Measurements from ENCODE around the gene MEG3.
"Not testable (repeated sequence)": the region's sequence is repeated elsewhere in the genome, so short reads cannot be mapped to it uniquely, and the experiment has no call there.

Gene MEG3

GRCh38 chr14:100787659-100788058 is 38.3 kb upstream of the MEG3 start:
- no peak for DNase-seq (ENCODE audit: low read depth)
- H3K4me3 ChIP-seq (ENCODE audit: low read depth, low read length) = no peak overlapping the region

GRCh38 chr14:100788517-100788916 is 37.4 kb upstream of the MEG3 start:
- no peak overlapping the region for H3K4me3 ChIP-seq (ENCODE audit: low read depth, low read length)
- DNase-seq (ENCODE audit: low read depth) = no peak

DNA sequence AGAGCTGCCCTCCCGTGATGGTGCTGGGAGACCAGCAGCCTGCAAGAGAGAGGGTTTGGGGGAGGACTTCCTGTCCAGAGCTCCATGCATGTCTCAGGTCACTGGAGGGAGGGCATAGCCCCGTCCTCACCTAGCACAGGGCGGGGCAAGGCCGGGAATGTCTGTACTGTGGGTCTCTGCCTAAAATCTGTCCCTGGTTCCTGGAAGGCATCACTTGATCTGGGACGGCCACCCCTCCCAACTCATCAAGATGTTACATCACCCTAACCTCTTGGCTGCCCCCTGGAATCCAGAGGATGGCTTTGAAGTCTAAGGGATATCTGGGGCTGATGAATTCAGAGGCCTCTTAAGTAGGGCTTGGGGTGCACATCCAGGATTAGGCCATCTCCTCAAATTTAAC is 37.0 kb upstream of the MEG3 start:
- no peak for DNase-seq (ENCODE audit: low read depth)
- H3K4me3 ChIP-seq (ENCODE audit: low read depth, low read length) = no peak overlapping the region

DNA sequence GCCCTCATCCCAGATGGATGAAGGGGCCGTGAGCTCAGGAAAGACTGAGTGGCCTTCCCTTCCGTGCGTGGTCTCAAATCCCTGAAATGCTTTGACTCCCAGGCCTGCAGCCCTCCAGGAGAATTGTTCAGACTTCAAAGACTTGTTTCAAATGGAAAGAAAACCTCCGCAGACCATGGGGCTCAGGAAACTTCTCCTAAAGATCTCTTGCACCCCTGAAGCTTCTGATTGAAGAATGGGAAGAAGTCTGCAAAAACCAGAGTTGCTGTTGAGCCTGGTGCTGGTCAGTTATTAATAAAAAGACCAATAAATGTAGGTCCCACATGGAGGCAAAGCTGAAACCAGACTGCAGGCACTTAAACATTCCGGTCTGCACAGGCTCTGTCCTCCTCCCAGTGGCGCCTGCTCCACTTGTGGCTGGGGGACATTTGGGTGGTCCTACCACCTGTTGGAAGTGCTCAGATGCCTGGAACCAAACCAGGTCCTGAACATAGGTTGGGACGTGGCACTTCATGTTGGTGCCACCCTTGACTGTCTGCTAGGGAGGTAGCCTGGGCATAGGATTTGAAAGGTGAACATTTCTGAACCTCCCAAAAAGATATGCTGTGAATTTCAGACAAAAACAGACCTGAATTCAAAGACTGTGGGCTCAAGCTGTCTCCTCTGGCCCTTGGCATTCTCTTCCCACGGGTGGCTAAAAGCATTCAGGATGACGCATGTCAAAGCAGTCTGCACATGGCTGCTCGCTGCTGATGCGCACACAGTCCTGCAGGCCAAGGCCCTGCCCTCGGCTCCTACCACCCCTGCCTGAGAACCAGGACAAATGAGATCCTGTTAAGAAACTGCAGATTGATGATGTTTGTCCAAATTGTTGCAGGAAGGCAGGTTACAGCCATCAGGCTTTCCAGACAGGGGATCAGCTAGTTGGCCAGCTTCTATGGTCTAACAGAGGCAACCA is 36.2 kb upstream of the MEG3 start:
- H3K4me3 ChIP-seq (ENCODE audit: low read depth, low read length) = no peak overlapping the region
- peak; percentile 1 for DNase-seq (ENCODE audit: low read depth)

DNA sequence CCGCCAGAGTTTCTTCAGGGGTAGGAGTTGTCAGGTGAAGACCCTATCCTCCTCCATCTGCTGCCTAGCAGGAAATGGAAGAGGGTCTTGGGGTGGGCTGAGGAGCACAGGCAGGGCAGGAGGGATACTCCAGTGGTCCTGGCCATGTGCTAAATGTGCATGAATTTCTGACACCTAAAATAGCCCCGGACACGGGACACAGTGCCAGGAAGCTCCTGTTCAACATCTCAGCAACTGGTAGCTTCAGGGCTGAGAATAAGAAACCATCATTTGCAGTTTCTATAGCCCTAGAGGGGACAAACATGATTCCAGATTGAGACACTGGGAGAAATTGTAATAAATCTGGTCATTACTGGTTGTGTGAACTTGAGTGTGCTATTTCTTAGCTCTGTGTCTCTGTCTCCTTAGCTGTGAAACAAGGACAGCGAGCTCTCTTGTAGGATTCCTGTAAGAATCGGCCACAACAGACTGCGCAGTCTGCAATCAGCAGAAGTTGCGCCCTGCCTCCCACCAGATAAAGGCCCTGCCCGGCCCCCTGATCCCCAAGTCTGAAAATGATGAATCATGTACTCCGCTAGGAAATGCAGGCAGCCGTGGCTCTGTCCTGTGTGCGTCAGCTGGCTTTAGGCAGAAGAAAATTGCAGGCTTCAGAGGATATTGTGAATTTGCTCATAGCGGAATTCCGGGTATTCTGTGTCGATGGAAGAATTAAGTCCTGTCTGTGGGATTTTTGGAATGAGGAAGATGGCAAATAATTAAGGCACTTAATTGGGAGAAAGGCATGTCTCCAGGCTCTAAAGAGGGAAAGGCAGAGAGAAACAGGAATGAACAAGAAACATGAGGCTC is 35.2 kb upstream of the MEG3 start:
- peak; percentile 31 for DNase-seq (ENCODE audit: low read depth)
- no peak overlapping the region for H3K4me3 ChIP-seq (ENCODE audit: low read depth, low read length)

DNA sequence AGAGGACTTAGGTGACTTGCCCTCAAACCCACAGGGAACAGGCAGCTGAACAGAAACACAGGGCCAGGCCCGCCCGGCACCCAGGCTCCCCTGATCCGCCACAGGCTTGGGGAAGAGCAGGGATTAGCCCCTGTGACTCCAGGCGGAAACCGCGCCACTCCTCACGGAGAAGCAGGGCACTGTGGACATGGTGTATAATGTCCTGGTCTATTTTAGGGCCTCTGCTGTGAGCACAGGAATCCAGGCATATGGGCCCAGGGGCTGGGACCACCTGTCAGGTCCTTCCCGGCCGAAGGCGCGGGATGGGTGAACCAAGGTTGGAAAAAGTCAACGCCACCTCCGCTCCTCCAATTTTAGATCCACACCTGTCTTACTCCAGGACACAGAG is 34.6 kb upstream of the MEG3 start:
- no peak overlapping the region for H3K4me3 ChIP-seq (ENCODE audit: low read depth, low read length)
- DNase-seq (ENCODE audit: low read depth) = peak; percentile 1

DNA sequence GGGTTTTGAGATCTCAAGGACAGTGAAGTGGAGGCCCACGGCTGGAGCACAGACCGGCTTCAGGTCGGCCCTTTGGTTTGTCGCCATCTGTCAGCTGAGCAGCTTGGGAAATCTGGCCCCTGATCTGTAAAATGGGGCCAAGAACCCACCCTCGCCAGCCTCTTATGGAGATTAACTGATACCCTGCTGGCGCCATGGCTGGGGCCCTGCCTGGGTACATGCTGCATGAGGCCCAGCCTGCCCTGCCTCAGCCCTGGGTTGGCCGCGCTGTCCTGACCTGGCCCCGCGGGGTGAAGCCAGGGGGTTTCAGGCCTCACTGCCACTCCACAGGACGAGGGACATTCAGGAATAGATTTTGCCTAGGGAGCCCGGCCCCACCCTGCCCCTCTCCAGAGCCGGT is 33.9 kb upstream of the MEG3 start:
- no peak for DNase-seq (ENCODE audit: low read depth)
- H3K4me3 ChIP-seq (ENCODE audit: low read depth, low read length) = no peak overlapping the region

GRCh38 chr14:100796946-100797345 is 29.0 kb upstream of the MEG3 start:
- H3K4me3 ChIP-seq (ENCODE audit: low read depth, low read length) = no peak overlapping the region
- DNase-seq (ENCODE audit: low read depth) = no peak

- no peak overlapping the region for H3K4me3 ChIP-seq (ENCODE audit: low read depth, low read length)
- DNase-seq (ENCODE audit: low read depth) = no peak
Measured at GRCh38 chr14:100800041-100800440, 25.9 kb upstream of the MEG3 start.

- not testable (repeated sequence) for H3K4me3 ChIP-seq (ENCODE audit: low read depth, low read length); DNase-seq (ENCODE audit: low read depth)
Measured at GRCh38 chr14:100801433-100801832, 24.5 kb upstream of the MEG3 start.

- no peak overlapping the region for H3K4me3 ChIP-seq (ENCODE audit: low read depth, low read length)
Measured at GRCh38 chr14:100802179-100802578, 23.7 kb upstream of the MEG3 start.

GRCh38 chr14:100802766-100803165 is 23.2 kb upstream of the MEG3 start:
- DNase-seq (ENCODE audit: low read depth) = no peak
- no peak overlapping the region for H3K4me3 ChIP-seq (ENCODE audit: low read depth, low read length)

More at GRCh38 chr14:100802179-100802578, 23.7 kb upstream of the MEG3 start:
- DNase-seq (ENCODE audit: low read depth) = no peak

GRCh38 chr14:100803226-100803625 is 22.7 kb upstream of the MEG3 start:
- H3K4me3 ChIP-seq (ENCODE audit: low read depth, low read length) = no peak overlapping the region
- no peak for DNase-seq (ENCODE audit: low read depth)

GRCh38 chr14:100803676-100804075 is 22.2 kb upstream of the MEG3 start:
- no peak overlapping the region for H3K4me3 ChIP-seq (ENCODE audit: low read depth, low read length)
- no peak for DNase-seq (ENCODE audit: low read depth)

DNA sequence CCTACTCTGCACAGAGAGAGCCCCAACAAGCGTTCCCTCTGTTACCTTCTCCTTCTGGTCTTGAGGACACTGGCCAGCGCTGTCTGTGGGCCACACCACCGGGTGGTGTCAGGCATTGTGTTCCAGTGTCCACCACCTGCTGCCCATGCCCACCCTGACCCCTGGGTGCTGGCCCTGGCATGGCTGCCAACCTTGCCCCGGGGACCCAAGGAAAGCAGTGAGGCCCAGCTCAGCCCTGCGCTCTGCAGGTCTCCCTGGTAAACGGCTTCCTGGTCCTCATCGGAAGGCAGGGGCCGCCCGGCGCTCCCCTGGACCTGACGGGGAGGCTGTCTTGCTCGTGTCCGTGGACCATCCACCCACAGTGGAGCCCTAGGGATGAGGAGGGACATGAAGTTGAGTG is 21.8 kb upstream of the MEG3 start:
- no peak for DNase-seq (ENCODE audit: low read depth)
- no peak overlapping the region for H3K4me3 ChIP-seq (ENCODE audit: low read depth, low read length)

- H3K4me3 ChIP-seq (ENCODE audit: low read depth, low read length) = no peak overlapping the region
- no peak for DNase-seq (ENCODE audit: low read depth)
Measured at GRCh38 chr14:100804558-100805309, 21.2 kb upstream of the MEG3 start.

DNA sequence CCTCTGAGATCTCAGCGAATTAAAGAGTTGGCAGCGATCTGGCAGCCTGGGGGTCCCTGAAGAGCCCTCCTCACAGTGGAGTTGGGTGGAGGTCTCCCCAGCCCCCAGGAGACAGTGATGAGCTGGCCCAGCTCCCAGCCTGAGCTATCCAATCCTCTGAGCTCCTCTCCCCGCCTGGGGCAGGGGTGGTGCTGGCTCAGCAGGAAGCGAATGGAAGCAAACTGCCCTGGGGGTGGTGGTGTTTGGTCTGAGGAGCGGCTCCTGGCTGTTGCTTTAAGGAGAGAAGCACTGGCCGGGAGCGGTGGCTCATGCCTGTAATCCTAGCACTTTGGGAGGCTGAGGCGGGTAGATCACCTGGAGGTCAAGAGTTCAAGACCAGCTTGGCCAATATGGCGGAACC is 19.5 kb upstream of the MEG3 start:
- no peak overlapping the region for H3K4me3 ChIP-seq (ENCODE audit: low read depth, low read length)
- no peak for DNase-seq (ENCODE audit: low read depth)

DNA sequence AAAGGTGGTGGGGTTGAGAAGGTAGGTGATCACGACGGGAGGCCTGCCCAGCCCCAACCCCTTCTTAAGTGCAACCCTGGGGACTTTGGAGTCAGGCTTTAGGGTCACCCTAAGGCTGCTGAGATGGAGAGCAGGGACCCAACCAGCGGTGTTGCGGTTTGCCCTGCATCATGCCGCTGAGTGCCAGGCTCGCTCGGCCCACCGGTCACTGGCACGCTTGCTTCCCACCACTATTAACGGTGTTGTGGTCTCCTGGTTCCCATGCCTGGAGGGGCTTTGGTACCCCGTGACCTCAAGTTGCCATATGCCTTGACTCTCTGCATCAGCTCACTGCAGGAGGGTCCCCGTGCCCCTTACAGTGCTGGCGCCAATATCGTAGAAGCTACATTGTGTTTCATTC is 18.4 kb upstream of the MEG3 start:
- H3K4me3 ChIP-seq (ENCODE audit: low read depth, low read length) = no peak overlapping the region
- no peak for DNase-seq (ENCODE audit: low read depth)

DNA sequence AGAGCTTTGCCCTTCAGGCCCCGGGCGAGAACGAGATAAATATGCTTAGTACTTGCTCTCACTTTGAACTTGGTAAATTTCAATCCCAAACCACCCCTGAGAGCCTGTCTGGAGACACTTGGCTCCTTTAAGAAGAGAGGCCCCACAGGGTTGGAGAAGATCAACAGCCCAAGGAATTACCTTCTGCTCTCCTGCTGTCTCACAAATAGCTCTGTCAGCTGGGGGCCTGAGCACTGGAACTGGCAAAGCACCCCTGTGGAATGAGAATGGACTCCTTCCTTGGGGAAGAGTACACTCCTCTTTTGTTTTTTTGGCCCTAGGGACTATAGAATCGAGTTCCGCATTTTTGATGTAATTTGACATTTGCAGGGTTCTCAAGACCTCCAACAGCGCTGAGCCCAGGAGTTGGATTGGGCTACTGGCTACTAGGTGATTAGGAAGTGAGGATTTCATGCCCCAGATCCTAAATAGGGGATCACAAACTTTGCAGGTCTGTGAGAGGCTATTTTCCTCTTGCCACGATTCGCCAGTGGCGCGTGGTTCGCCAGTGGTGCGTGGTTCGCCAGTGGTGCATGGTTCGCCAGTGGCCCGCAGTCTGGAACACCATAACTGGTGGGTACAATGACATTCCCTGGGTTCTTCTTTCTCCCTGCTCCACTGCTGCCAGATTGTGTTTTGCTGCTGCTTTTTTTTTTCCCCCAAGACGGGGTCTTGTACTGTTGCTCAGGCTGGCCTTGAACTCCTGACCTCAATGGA is 17.8 kb upstream of the MEG3 start:
- no peak overlapping the region for H3K4me3 ChIP-seq (ENCODE audit: low read depth, low read length)
- DNase-seq (ENCODE audit: low read depth) = no peak

Data from skeletal muscle cell (primary cell).